CD4-positive, alpha-beta T cell (primary cell): ENCODE data around the gene NKTR. TPM values are rescaled to one million over a fixed set of nuclear protein-coding genes. Genes with fewer than 3 reads are reported as not detected.
A peak's percentile ranks its signal among the peaks of the same experiment; 100 is the strongest.

Source experiments
- ATAC-seq: fragments of 200-7000 bp; cut with Tn5 transposase; one replicate; pipeline ENCODE4 v1.10.0; 2022; ENCODE audit warnings: mild to moderate bottlenecking; ENCODE audit not compliant: poor library complexity
- CTCF ChIA-PET: fragments of 350-600 bp; sonication (Branson Sonifier 250); formaldehyde crosslinking; loops from one replicate; lab custom pipeline; 2021; ENCODE audit warnings: antibody characterized with exemption, inconsistent platforms; lab: Charles Lee
- POLR2A ChIA-PET: fragments of 350-600 bp; sonication (Branson Sonifier 250); formaldehyde crosslinking; loops from one replicate; lab custom pipeline; 2021; ENCODE audit warnings: antibody characterized with exemption, inconsistent platforms; lab: Charles Lee
- DNase-seq, 14 experiments: peaks; one replicate each; pipeline ENCODE4 v3.0.0-alpha.2; 2013 to 2020; ENCODE audit warnings: mixed read lengths in 2 of 14
- H3K27ac ChIP-seq, 2 donors: one replicate each; pipeline versions ENCODE4 v1.5.1 to v1.7.0; 2013; ENCODE audit warnings: low read length in 2 of 2, low read depth in 1 of 2, mild to moderate bottlenecking in 1 of 2
- H3K27me3 ChIP-seq, 2 experiments: 1 replicate in 1 of 2; 2 replicates in 1 of 2; pipeline versions ENCODE4 v1.6.1 to v1.7.0; 2013; ENCODE audit warnings: low read length in 2 of 2, control low read depth in 1 of 2, mild to moderate bottlenecking in 1 of 2, moderate library complexity in 1 of 2; ENCODE audit not compliant: insufficient read depth in 2 of 2, control insufficient read depth in 1 of 2
- H3K36me3 ChIP-seq: one replicate; pipeline ENCODE4 v1.6.1; 2013; ENCODE audit warnings: low read length, control low read depth; ENCODE audit not compliant: insufficient read depth
- H3K4me1 ChIP-seq: one replicate; pipeline ENCODE4 v1.6.1; 2013; ENCODE audit warnings: low read length, control low read depth; ENCODE audit not compliant: insufficient read depth
- H3K4me3 ChIP-seq: one replicate; pipeline ENCODE4 v1.5.1; 2013; ENCODE audit warnings: mild to moderate bottlenecking, low read length, moderate library complexity
- H3K9me3 ChIP-seq, 2 experiments: 1 replicate in 1 of 2; 2 replicates in 1 of 2; pipeline versions ENCODE4 v1.6.1 to v1.7.0; 2013; ENCODE audit warnings: low read length in 2 of 2, mild to moderate bottlenecking in 2 of 2, control low read depth in 1 of 2, moderate library complexity in 1 of 2; ENCODE audit not compliant: control insufficient read depth in 1 of 2, insufficient read depth in 1 of 2
- H3K27ac Mint-ChIP-seq: one replicate; pipeline ENCODE4 v1.8.0; 2020; ENCODE audit warnings: mixed read lengths
- H3K27me3 Mint-ChIP-seq: one replicate; pipeline ENCODE4 v1.8.0; 2021; ENCODE audit warnings: mixed read lengths
- H3K36me3 Mint-ChIP-seq: one replicate; pipeline ENCODE4 v1.8.0; 2021; ENCODE audit warnings: low read depth, mixed read lengths
- H3K4me1 Mint-ChIP-seq: one replicate; pipeline ENCODE4 v1.8.0; 2021; ENCODE audit warnings: low read depth, mixed read lengths
- H3K4me3 Mint-ChIP-seq: one replicate; pipeline ENCODE4 v1.8.0; 2020; ENCODE audit warnings: mild to moderate bottlenecking, mixed read lengths
- H3K9me3 Mint-ChIP-seq: one replicate; pipeline ENCODE4 v1.8.0; 2020; ENCODE audit warnings: mixed read lengths
- CTCF ChIP-seq: fragments of 200-600 bp; IDR thresholded peaks from one replicate; pipeline ENCODE4 v1.8.0; 2022; ENCODE audit warnings: antibody characterized with exemption, mild to moderate bottlenecking
- intact Hi-C, 2 experiments: fragments of 100-400 bp; cut with DNase I in 1 of 2; cut with micrococcal nuclease in 1 of 2; formaldehyde crosslinking; loops; one replicate each; pipeline versions ENCODE4 v1.15.1 to v1.9.0; 2023 to 2025; cut with DNase I, micrococcal nuclease
- total RNA-seq, 174 experiments: library from RNA in 2 of 174; stranded (reverse) in 2 of 174; gene quantifications; one replicate each; pipeline ENCODE4 v1.2.3 and lab custom pipeline; 2021 to 2026

The NKTR gene
- total RNA-seq, 2 experiments from 2014 or later, result 236 to 249 TPM

- TF ChIP-seq CTCF, result no peak
- intact Hi-C loops, result loop anchor here in 1 of 2 experiments (5.0 kb wide), 1 partner anchor 33 kb away; no protein-coding TSS in a partner anchor
- H3K36me3 Mint-ChIP-seq, result peaks cover 90% of the 10 kb centered on the region
- H3K27ac Mint-ChIP-seq, result peak overlapping the region; percentile 56
- ChIA-PET POLR2A (no interaction called here), CTCF (no interaction called here)
- H3K4me3 Mint-ChIP-seq, result peak overlapping the region; percentile 45
- Histone ChIP-seq H3K4me1 (peaks cover 31% of the 10 kb centered on the region), H3K4me3 (no peak overlapping the region), H3K27me3 (no peaks in the 10 kb centered on the region), H3K9me3 (peaks cover 6 to 13% of the 10 kb centered on the region in 2 experiments), H3K36me3 (peaks cover 44% of the 10 kb centered on the region), H3K27ac (no peak overlapping the region)
- H3K27me3 Mint-ChIP-seq, result no peaks in the 10 kb centered on the region
- no peak for DNase-seq
- peaks cover 70% of the 10 kb centered on the region for H3K4me1 Mint-ChIP-seq
- no peaks in the 10 kb centered on the region for H3K9me3 Mint-ChIP-seq
- ATAC-seq, result no peak
These were observed 5.2 kb downstream of the NKTR start for GRCh38 chr3:42605546-42606173.

GRCh38 chr3:42608581-42608980, 8.1 kb downstream of the NKTR start:
- Histone ChIP-seq H3K9me3 (peaks cover 4 to 9% of the 10 kb centered on the region in 2 experiments), H3K4me1 (peaks cover 28% of the 10 kb centered on the region), H3K36me3 (peaks cover 51% of the 10 kb centered on the region), H3K27ac (no peak overlapping the region), H3K4me3 (no peak overlapping the region), H3K27me3 (no peaks in the 10 kb centered on the region)
- Mint-ChIP-seq H3K4me3 (no peak overlapping the region), H3K36me3 (peaks cover 79% of the 10 kb centered on the region), H3K27ac (peak overlapping the region; percentile 38), H3K9me3 (no peaks in the 10 kb centered on the region), H3K27me3 (no peaks in the 10 kb centered on the region), H3K4me1 (peaks cover 83% of the 10 kb centered on the region)
- no peak for TF ChIP-seq CTCF
- ATAC-seq, result no peak
- intact Hi-C loops, result loop anchor here in 1 of 2 experiments (5.0 kb wide), 1 partner anchor 36 kb away; no protein-coding TSS in a partner anchor
- ChIA-PET CTCF (no interaction called here), POLR2A (no interaction called here)
- DNase-seq, result no peak

GRCh38 chr3:42610976-42611375, 10.5 kb downstream of the NKTR start:
- H3K27ac ChIP-seq, result peak overlapping the region in 1 of 2 donors; percentile 32
- H3K4me1 ChIP-seq, result peaks cover 23% of the 10 kb centered on the region
- ChIA-PET CTCF (interaction anchor here (1.9 kb wide), 1 partner anchor 29 kb away, joined by 4 read pairs; the partner anchor contains the start of gene SEC22C), POLR2A (interaction anchor here (1.1 to 1.5 kb wide), 3 partner anchors 10 to 34 kb away, joined by 3 to 13 read pairs (median 4); partner anchors contain the start of genes NKTR and SS18L2)
- H3K4me3 ChIP-seq, result no peak overlapping the region
- Mint-ChIP-seq H3K9me3 (no peaks in the 10 kb centered on the region), H3K36me3 (peaks cover 66% of the 10 kb centered on the region), H3K4me1 (peaks cover 84% of the 10 kb centered on the region), H3K4me3 (peak overlapping the region; percentile 5), H3K27ac (peak overlapping the region; percentile 59), H3K27me3 (no peaks in the 10 kb centered on the region)
- no peak for TF ChIP-seq CTCF
- no peaks in the 10 kb centered on the region for H3K9me3 ChIP-seq
- H3K36me3 ChIP-seq, result peaks cover 31% of the 10 kb centered on the region
- ATAC-seq (peak; percentile 74), DNase-seq (peak in 3 of 14 experiments; percentile 40 to 63 (median 41))
- H3K27me3 ChIP-seq, result no peaks in the 10 kb centered on the region
- intact Hi-C loops, result loop anchor here in 1 of 2 experiments (5.0 kb wide), 1 partner anchor 36 kb away; no protein-coding TSS in a partner anchor
